GM10266 (cell line): ENCODE data around the gene TPM4.

ENCODE experiments used
- DNase-seq: peaks from one replicate; pipeline ENCODE4 v3.0.0; 2012; ENCODE audit errors: extremely low spot score
- TF ChIP-seq, protein P1 (sequence below): IDR thresholded peaks from 2 replicates; pipeline ENCODE4 v1.5.1; 2012; ENCODE audit warnings: mild to moderate bottlenecking, low read depth; ENCODE audit not compliant: control insufficient read depth, insufficient read depth; ENCODE audit errors: missing control alignments

TPM4 gene

GRCh38 chr19:16042533-16043085 lies 33.7 kb upstream of the TPM4 start:
- no peak for DNase-seq
- TF ChIP-seq, protein P1, sequence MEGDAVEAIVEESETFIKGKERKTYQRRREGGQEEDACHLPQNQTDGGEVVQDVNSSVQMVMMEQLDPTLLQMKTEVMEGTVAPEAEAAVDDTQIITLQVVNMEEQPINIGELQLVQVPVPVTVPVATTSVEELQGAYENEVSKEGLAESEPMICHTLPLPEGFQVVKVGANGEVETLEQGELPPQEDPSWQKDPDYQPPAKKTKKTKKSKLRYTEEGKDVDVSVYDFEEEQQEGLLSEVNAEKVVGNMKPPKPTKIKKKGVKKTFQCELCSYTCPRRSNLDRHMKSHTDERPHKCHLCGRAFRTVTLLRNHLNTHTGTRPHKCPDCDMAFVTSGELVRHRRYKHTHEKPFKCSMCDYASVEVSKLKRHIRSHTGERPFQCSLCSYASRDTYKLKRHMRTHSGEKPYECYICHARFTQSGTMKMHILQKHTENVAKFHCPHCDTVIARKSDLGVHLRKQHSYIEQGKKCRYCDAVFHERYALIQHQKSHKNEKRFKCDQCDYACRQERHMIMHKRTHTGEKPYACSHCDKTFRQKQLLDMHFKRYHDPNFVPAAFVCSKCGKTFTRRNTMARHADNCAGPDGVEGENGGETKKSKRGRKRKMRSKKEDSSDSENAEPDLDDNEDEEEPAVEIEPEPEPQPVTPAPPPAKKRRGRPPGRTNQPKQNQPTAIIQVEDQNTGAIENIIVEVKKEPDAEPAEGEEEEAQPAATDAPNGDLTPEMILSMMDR: no peak

DNA sequence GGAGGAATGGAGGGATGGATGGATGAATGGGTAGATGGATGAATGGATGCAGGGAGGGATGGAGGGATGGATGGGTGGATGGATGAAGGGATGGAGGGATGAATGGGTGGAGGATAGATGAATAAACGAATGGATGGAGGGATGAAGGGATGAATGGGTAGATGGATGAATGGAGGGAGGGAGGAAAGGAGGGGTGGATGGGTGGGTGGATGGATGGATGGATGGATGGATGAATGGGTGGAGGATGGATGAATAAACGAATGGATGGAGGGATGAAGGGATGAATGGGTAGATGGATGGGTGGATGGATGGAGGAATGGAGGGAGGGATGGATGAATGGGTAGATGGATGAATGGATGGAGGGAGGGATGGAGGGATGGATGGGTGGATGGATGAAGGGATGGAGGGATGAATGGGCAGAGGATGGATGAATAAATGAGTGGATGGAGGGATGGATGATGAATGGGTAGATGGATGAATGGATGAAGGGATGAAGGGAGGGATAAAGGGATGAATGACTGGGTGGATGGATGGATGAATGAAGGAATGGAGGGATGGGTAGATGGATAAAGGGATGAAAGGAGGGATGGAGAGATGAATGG lies 33.0 kb upstream of the TPM4 start:
- TF ChIP-seq, protein P1: no peak
- no peak for DNase-seq

DNA sequence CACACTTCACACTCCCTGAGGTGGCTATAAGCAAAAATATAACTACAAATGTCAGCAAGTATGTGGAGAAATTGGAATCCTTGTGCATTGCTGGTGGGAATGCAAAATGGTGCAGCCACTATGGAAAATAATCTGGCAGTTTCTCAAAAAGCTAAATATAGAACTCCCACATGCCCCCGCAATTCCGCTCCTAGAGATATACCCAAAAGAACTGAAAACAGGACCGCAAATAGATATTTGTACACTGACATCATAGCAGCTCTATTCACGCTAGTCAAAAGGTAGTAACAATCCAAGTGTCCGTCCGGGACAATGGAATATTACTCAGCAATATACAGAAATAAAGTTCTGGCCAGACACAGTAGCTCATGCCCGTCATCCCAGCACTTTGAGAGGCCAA lies 31.5 kb upstream of the TPM4 start:
- DNase-seq: no peak
- TF ChIP-seq, protein P1: no peak

GRCh38 chr19:16045171-16045570 lies 31.1 kb upstream of the TPM4 start:
- no peak for DNase-seq
- TF ChIP-seq, protein P1: no peak

DNA sequence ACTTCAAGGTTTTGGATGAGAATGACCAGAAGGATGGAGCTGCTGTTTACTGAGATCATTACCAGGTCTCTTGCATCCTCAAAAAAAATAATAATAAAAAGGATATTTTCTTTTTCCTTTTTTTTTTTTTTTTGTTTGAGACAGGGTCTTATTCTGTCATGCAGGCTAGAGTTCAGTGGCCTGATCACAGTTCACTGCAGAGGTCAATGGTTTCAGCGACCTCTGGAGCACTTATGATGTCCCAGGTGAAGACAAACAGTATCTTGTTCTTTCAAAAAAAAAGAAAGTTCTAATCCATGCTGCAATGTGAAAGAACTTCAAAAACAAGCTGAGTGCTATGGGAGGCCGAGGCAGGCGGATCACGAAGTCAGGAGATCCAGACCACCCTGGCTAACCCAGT lies 30.4 kb upstream of the TPM4 start:
- TF ChIP-seq, protein P1: no peak
- DNase-seq: no peak

DNA sequence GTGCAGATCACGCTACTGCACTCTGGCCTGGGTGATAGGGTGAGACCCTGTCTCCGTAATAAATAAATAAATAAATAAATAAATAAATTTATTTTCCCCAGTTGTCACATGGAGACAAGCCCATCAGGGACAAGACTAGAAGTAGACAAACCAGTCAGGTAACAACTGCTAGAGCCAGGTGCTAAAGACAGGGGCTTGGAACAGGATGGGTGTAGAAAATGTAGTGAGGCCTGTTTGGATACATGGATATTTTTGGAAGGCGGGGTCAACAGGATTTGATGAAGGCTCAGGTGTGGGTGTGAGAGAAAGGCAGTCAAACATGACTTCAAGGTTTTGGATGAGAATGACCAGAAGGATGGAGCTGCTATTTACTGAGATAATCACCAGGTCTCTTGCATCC lies 27.7 kb upstream of the TPM4 start:
- TF ChIP-seq, protein P1: no peak

DNA sequence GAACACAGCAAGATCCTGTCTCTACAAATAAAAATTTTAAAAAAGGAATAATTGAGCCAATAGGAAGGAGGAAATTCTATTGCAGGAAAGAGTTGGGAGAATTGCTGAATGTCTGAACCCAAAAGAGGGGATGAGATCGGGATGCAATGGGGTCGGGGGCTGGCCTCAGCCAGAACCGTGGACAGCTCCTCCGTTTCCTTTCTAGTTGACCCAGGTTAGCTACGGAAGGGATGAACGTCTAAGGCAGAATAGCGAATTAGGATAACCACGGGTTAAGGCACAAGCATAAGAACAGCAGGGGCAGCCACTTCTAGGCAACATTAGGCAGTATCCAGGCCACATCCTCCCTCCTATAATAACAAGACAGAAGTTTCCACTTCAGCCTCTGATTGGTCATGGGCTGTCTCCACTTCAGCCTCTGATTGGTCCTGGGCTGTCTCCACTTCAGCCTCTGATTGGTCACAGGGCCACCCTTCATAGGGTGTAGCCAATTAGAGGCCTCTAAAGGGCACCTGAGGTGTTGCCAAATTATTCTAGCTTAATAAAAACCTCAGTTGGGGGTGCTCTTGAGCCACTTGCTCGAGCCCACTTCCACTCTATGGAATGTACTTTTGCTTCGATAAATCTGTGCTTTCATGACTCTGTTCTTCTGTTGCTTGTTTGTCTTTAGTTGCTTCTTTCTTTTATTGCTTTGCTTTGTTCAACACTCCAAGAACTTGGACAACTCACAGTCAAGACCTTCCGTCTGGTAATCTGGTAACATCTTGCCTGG lies 24.9 kb upstream of the TPM4 start:
- TF ChIP-seq, protein P1: no peak
- no peak for DNase-seq

More for the DNA sequence above, 27.7 kb upstream of the TPM4 start:
- DNase-seq: no peak
